Esophagus muscularis mucosa (tissue), 4 donors: ENCODE measurements around the gene CDH4.

ENCODE experiments used
- EP300 ChIP-seq: sonication (generic); formaldehyde crosslinking; IDR thresholded peaks from one replicate; pipeline ENCODE4 v1.6.1; 2017; ENCODE audit warnings: antibody characterized with exemption
- POLR2A ChIP-seq: fragments of 450-650 bp; IDR thresholded peaks from one replicate; pipeline ENCODE4 v1.6.1; 2017; ENCODE audit warnings: antibody characterized with exemption, moderate library complexity, mild to moderate bottlenecking, low read depth
- POLR2AphosphoS5 ChIP-seq, 2 donors: sonication (generic); formaldehyde crosslinking; IDR thresholded peaks; one replicate each; pipeline ENCODE4 v1.6.1; 2017; ENCODE audit warnings: antibody characterized with exemption in 2 of 2
- TF ChIP-seq, protein P1 (sequence below), 3 experiments: fragments of 200-600 bp in 2 of 3; fragments of 450-650 bp in 1 of 3; sonication (generic) in 2 of 3; IDR thresholded peaks; one replicate each; pipeline ENCODE4 v1.5.1; 2017 to 2019; ENCODE audit warnings: antibody characterized with exemption in 3 of 3, mild to moderate bottlenecking in 2 of 3, moderate library complexity in 1 of 3

DNA sequence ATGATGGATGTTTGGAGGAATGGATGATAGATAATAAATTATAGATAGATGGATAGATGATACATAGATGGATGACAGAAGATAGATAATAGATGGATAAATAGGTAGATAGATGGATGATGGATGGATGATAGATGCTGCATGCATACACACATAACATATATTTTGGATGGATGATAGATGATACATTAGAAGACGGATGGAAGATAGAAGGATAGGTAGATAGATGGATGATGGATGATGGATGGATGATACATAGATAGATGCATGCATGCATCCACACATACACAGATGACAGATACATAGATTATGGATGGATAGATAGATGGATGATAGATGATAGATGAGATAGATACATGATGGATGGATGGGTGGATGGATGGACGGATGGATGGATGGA lies 425.9 kb downstream of the CDH4 start:
- TF ChIP-seq EP300 = no peak
- TF ChIP-seq, protein P1, sequence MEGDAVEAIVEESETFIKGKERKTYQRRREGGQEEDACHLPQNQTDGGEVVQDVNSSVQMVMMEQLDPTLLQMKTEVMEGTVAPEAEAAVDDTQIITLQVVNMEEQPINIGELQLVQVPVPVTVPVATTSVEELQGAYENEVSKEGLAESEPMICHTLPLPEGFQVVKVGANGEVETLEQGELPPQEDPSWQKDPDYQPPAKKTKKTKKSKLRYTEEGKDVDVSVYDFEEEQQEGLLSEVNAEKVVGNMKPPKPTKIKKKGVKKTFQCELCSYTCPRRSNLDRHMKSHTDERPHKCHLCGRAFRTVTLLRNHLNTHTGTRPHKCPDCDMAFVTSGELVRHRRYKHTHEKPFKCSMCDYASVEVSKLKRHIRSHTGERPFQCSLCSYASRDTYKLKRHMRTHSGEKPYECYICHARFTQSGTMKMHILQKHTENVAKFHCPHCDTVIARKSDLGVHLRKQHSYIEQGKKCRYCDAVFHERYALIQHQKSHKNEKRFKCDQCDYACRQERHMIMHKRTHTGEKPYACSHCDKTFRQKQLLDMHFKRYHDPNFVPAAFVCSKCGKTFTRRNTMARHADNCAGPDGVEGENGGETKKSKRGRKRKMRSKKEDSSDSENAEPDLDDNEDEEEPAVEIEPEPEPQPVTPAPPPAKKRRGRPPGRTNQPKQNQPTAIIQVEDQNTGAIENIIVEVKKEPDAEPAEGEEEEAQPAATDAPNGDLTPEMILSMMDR (IDR thresholded peaks at IDR 0.05) = no peak
- TF ChIP-seq POLR2A = no peak
- TF ChIP-seq POLR2AphosphoS5 (IDR thresholded peaks at IDR 0.05) = no peak
